ENCODE results near the gene LLGL2.

The LLGL2 gene

GRCh38 chr17:75557852-75558665 is 32.6 kb downstream of the LLGL2 start:
- no peak overlapping the region for H3K27ac ChIP-seq
- peaks cover 70% of the 10 kb centered on the region for H3K36me3 ChIP-seq
- no peak overlapping the region for H3K4me3 ChIP-seq (ENCODE audit: low read depth, low read length)
- no peak for DNase-seq
- H3K27me3 ChIP-seq (ENCODE audit: insufficient read depth, low read depth, severe bottlenecking), result no peaks in the 10 kb centered on the region
- H3K9me3 ChIP-seq (ENCODE audit: severe bottlenecking), result no peaks in the 10 kb centered on the region
- no peak for TF ChIP-seq CTCF (IDR thresholded peaks at IDR 0.05; ENCODE audit: low read depth, low read length)

- DNase-seq, result peak; percentile 14
- H3K27ac ChIP-seq, result no peak overlapping the region
- no peaks in the 10 kb centered on the region for H3K27me3 ChIP-seq (ENCODE audit: insufficient read depth, low read depth, severe bottlenecking)
- H3K36me3 ChIP-seq, result peaks cover 70% of the 10 kb centered on the region
- H3K9me3 ChIP-seq (ENCODE audit: severe bottlenecking), result no peaks in the 10 kb centered on the region
- H3K4me3 ChIP-seq (ENCODE audit: low read depth, low read length), result no peak overlapping the region
- no peak for TF ChIP-seq CTCF (IDR thresholded peaks at IDR 0.05; ENCODE audit: low read depth, low read length)
These were observed 33.4 kb downstream of the LLGL2 start for GRCh38 chr17:75558666-75559530.

- Histone ChIP-seq H3K9me3 (ENCODE audit: severe bottlenecking) (no peaks in the 10 kb centered on the region), H3K27ac (no peak overlapping the region), H3K4me3 (ENCODE audit: low read depth, low read length) (no peak overlapping the region), H3K27me3 (ENCODE audit: insufficient read depth, low read depth, severe bottlenecking) (no peaks in the 10 kb centered on the region), H3K36me3 (peaks cover 71% of the 10 kb centered on the region)
- no peak for DNase-seq
- no peak for TF ChIP-seq CTCF (IDR thresholded peaks at IDR 0.05; ENCODE audit: low read depth, low read length)
These were observed 34.5 kb downstream of the LLGL2 start for GRCh38 chr17:75559958-75560533.

- Histone ChIP-seq H3K4me3 (ENCODE audit: low read depth, low read length) (no peak overlapping the region), H3K9me3 (ENCODE audit: severe bottlenecking) (no peaks in the 10 kb centered on the region), H3K27me3 (ENCODE audit: insufficient read depth, low read depth, severe bottlenecking) (no peaks in the 10 kb centered on the region), H3K27ac (no peak overlapping the region), H3K36me3 (peaks cover 87% of the 10 kb centered on the region)
- TF ChIP-seq CTCF (IDR thresholded peaks at IDR 0.05; ENCODE audit: low read depth, low read length), result 0 out of 2 replicates have a peak, but pooled peaks have one; percentile 1
- no peak for DNase-seq
These were observed 36.6 kb downstream of the LLGL2 start for GRCh38 chr17:75561927-75562603.

- Histone ChIP-seq H3K4me3 (ENCODE audit: low read depth, low read length) (no peak overlapping the region), H3K27ac (no peak overlapping the region), H3K36me3 (peaks cover 93% of the 10 kb centered on the region), H3K9me3 (ENCODE audit: severe bottlenecking) (no peaks in the 10 kb centered on the region), H3K27me3 (ENCODE audit: insufficient read depth, low read depth, severe bottlenecking) (no peaks in the 10 kb centered on the region)
- no peak for TF ChIP-seq CTCF (IDR thresholded peaks at IDR 0.05; ENCODE audit: low read depth, low read length)
- no peak for DNase-seq
These were observed 37.7 kb downstream of the LLGL2 start for GRCh38 chr17:75563063-75563758.
